Loucy (cell line): ENCODE results near the gene LETM1.

Experiments
- H2AFZ ChIP-seq: fragments of 200-600 bp; sonication (generic); 2 replicates; pipeline ENCODE4 v1.6.0; 2016; ENCODE audit warnings: antibody characterized with exemption, mild to moderate bottlenecking, low read length, moderate library complexity
- H3F3A ChIP-seq: fragments of 200-600 bp; 2 replicates; pipeline ENCODE4 v1.6.0; 2016; ENCODE audit warnings: antibody characterized with exemption, low read depth, mild to moderate bottlenecking
- H3K27me3 ChIP-seq: fragments of 200-600 bp; sonication (generic); 2 replicates; pipeline ENCODE4 v1.6.1; 2014; ENCODE audit warnings: low read length, mild to moderate bottlenecking; ENCODE audit not compliant: insufficient read depth, poor library complexity, severe bottlenecking
- H3K36me3 ChIP-seq: fragments of 200-600 bp; sonication (generic); 2 replicates; pipeline ENCODE4 v1.6.1; 2016; ENCODE audit warnings: low read length; ENCODE audit not compliant: insufficient read depth
- H3K4me1 ChIP-seq: fragments of 200-600 bp; sonication (generic); 2 replicates; pipeline ENCODE4 v1.5.1; 2014; ENCODE audit warnings: low read length, mild to moderate bottlenecking; ENCODE audit not compliant: insufficient read depth, poor library complexity, severe bottlenecking
- H3K4me2 ChIP-seq: fragments of 200-600 bp; sonication (generic); 2 replicates; pipeline ENCODE4 v1.6.0; 2014; ENCODE audit warnings: antibody characterized with exemption, low read length, low read depth, mild to moderate bottlenecking; ENCODE audit not compliant: poor library complexity, severe bottlenecking
- H3K4me3 ChIP-seq: fragments of 200-600 bp; sonication (generic); 2 replicates; pipeline ENCODE4 v1.5.1; 2014; ENCODE audit warnings: low read length, mild to moderate bottlenecking, mixed read lengths; ENCODE audit not compliant: poor library complexity, severe bottlenecking
- H3K79me2 ChIP-seq: fragments of 200-600 bp; sonication (generic); 2 replicates; pipeline ENCODE4 v1.6.1; 2014; ENCODE audit warnings: low read length; ENCODE audit not compliant: insufficient read depth
- H3K9ac ChIP-seq: fragments of 200-600 bp; sonication (generic); 2 replicates; pipeline ENCODE4 v1.6.0; 2014; ENCODE audit warnings: mild to moderate bottlenecking, low read depth, low read length, moderate library complexity; ENCODE audit not compliant: poor library complexity, severe bottlenecking
- H3K9me2 ChIP-seq: fragments of 200-600 bp; sonication (generic); replicated peaks from 2 replicates; pipeline ENCODE4 v1.6.1; 2016; ENCODE audit warnings: low read depth, low read length, mixed read lengths
- H3K9me3 ChIP-seq: fragments of 200-600 bp; sonication (generic); 2 replicates; pipeline ENCODE4 v1.6.1; 2014; ENCODE audit warnings: mild to moderate bottlenecking, antibody characterized with exemption, low read length, low read depth; ENCODE audit not compliant: insufficient read depth
- H4K20me1 ChIP-seq: fragments of 200-600 bp; sonication (generic); 2 replicates; pipeline ENCODE4 v1.6.0; 2014; ENCODE audit warnings: antibody characterized with exemption, low read length, mild to moderate bottlenecking; ENCODE audit not compliant: insufficient read depth, poor library complexity, severe bottlenecking
- CTCF ChIP-seq: fragments of 200-600 bp; sonication (generic); conservative IDR thresholded peaks from 2 replicates; pipeline ENCODE4 v1.5.1; 2014; ENCODE audit warnings: mild to moderate bottlenecking, antibody characterized with exemption, low read length
- EZH2phosphoT487 ChIP-seq: fragments of 200-600 bp; IDR thresholded peaks from 2 replicates; pipeline ENCODE4 v1.6.1; 2018; ENCODE audit warnings: antibody characterized with exemption, mild to moderate bottlenecking, moderate library complexity, borderline replicate concordance

LETM1 gene

GRCh38 chr4:1862055-1862911 is 6.3 kb upstream of the LETM1 start:
- Histone ChIP-seq H3K79me2 (peaks cover 8% of the 10 kb centered on the region), H3K4me2 (no peak overlapping the region), H3K27me3 (no peaks in the 10 kb centered on the region), H2AFZ (no peak overlapping the region), H4K20me1 (peaks cover 3% of the 10 kb centered on the region), H3K4me3 (no peak overlapping the region), H3K9ac (no peak overlapping the region), H3K36me3 (no peaks in the 10 kb centered on the region), H3F3A (no peaks in the 10 kb centered on the region), H3K9me2 (no peaks in the 10 kb centered on the region), H3K9me3 (no peaks in the 10 kb centered on the region), H3K4me1 (peaks cover 3% of the 10 kb centered on the region)
- TF ChIP-seq CTCF: no peak
- TF ChIP-seq EZH2phosphoT487: no peak

GRCh38 chr4:1859389-1859753 is 3.4 kb upstream of the LETM1 start:
- H4K20me1 ChIP-seq: peaks cover 12% of the 10 kb centered on the region
- no peak overlapping the region for H3K9ac ChIP-seq
- H3F3A ChIP-seq: no peaks in the 10 kb centered on the region
- H3K4me2 ChIP-seq: no peak overlapping the region
- H3K9me2 ChIP-seq: no peaks in the 10 kb centered on the region
- no peaks in the 10 kb centered on the region for H3K36me3 ChIP-seq
- H3K4me3 ChIP-seq: no peak overlapping the region
- TF ChIP-seq CTCF (no peak), EZH2phosphoT487 (no peak)
- no peaks in the 10 kb centered on the region for H3K27me3 ChIP-seq
- peaks cover 16% of the 10 kb centered on the region for H3K4me1 ChIP-seq
- peaks cover 30% of the 10 kb centered on the region for H3K79me2 ChIP-seq
- H3K9me3 ChIP-seq: no peaks in the 10 kb centered on the region
- H2AFZ ChIP-seq: no peak overlapping the region

GRCh38 chr4:1857931-1858330 is 2.0 kb upstream of the LETM1 start:
- no peak overlapping the region for H3K4me3 ChIP-seq
- peak overlapping the region; percentile 79 for H3K4me2 ChIP-seq
- H3K9ac ChIP-seq: peak overlapping the region; percentile 72
- H3K27me3 ChIP-seq: no peaks in the 10 kb centered on the region
- no peaks in the 10 kb centered on the region for H3K9me3 ChIP-seq
- H2AFZ ChIP-seq: no peak overlapping the region
- TF ChIP-seq EZH2phosphoT487: no peak
- TF ChIP-seq CTCF: no peak
- peaks cover 24% of the 10 kb centered on the region for H3K4me1 ChIP-seq
- H3K9me2 ChIP-seq: no peaks in the 10 kb centered on the region
- peaks cover 20% of the 10 kb centered on the region for H4K20me1 ChIP-seq
- H3K79me2 ChIP-seq: peaks cover 42% of the 10 kb centered on the region
- no peaks in the 10 kb centered on the region for H3K36me3 ChIP-seq
- H3F3A ChIP-seq: no peaks in the 10 kb centered on the region
